Measurements from ENCODE around the gene LHFPL3.
A peak's percentile ranks its signal among the peaks of the same experiment; 100 is the strongest.

DNA sequence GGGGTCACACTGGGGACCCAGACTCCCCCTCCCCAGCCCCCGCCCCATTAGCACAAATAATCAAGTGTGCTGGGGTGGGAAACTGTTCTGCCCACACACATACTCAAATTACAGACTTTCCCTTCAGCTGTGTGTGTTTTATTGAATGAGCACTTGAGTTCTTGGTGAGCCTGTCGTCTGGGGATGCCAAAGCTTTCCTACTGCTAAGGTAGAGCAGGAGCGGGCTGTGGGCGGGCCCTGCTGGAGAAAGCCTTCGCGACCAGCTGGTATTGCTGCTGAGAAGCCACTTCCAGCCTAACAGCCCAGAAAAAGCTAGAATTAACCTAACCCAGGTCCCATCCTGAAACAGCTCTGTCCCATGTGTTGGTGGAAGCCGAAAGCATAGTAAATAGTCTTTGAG lies 598.7 kb downstream of the LHFPL3 start:
- TF ChIP-seq ZNF114 (CRISPR knock-in tag; IDR thresholded peaks at IDR 0.05) (no peak), EZH2 (IDR thresholded peaks at IDR 0.05; ENCODE audit: low read depth, unreplicated experiment) (no peak)
- TF ChIP-seq, protein P1, sequence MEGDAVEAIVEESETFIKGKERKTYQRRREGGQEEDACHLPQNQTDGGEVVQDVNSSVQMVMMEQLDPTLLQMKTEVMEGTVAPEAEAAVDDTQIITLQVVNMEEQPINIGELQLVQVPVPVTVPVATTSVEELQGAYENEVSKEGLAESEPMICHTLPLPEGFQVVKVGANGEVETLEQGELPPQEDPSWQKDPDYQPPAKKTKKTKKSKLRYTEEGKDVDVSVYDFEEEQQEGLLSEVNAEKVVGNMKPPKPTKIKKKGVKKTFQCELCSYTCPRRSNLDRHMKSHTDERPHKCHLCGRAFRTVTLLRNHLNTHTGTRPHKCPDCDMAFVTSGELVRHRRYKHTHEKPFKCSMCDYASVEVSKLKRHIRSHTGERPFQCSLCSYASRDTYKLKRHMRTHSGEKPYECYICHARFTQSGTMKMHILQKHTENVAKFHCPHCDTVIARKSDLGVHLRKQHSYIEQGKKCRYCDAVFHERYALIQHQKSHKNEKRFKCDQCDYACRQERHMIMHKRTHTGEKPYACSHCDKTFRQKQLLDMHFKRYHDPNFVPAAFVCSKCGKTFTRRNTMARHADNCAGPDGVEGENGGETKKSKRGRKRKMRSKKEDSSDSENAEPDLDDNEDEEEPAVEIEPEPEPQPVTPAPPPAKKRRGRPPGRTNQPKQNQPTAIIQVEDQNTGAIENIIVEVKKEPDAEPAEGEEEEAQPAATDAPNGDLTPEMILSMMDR (conservative IDR thresholded peaks at IDR 0.05; ENCODE audit: low read depth in 2 of 2) = 0 out of 4 replicates have a peak, but pooled peaks of 1 of the 2 experiments have one; percentile 1
